MM.1S (cell line): ENCODE measurements around the gene NSUN3.

Source experiments
- DNase-seq: peaks from one replicate; pipeline ENCODE4 v3.0.0-alpha.2; 2015
- H2AFZ ChIP-seq: fragments of 300-600 bp; sonication (generic); 2 replicates; pipeline ENCODE4 v1.6.0; 2016; ENCODE audit warnings: antibody characterized with exemption, low read length
- H3F3A ChIP-seq: fragments of 300-600 bp; sonication (generic); 2 replicates; pipeline ENCODE4 v1.6.1; 2016; ENCODE audit warnings: mild to moderate bottlenecking, antibody characterized with exemption, low read length, moderate library complexity, mixed read lengths; ENCODE audit not compliant: insufficient read depth
- H3K27ac ChIP-seq: fragments of 300-600 bp; sonication (generic); 2 replicates; pipeline ENCODE4 v1.5.1; 2016; ENCODE audit warnings: mild to moderate bottlenecking, low read length
- H3K27me3 ChIP-seq: fragments of 300-600 bp; sonication (generic); replicated peaks from 2 replicates; pipeline ENCODE4 v1.6.0; 2016; ENCODE audit warnings: low read length; ENCODE audit not compliant: insufficient read depth
- H3K36me3 ChIP-seq: fragments of 300-600 bp; sonication (generic); replicated peaks from 2 replicates; pipeline ENCODE4 v1.6.1; 2016; ENCODE audit warnings: mild to moderate bottlenecking, low read length, mixed read lengths; ENCODE audit not compliant: insufficient read depth
- H3K4me1 ChIP-seq: fragments of 300-600 bp; sonication (generic); 2 replicates; pipeline ENCODE4 v1.6.1; 2016; ENCODE audit warnings: low read length, mixed read lengths
- H3K4me2 ChIP-seq: fragments of 300-600 bp; sonication (generic); 2 replicates; pipeline ENCODE4 v1.6.0; 2016; ENCODE audit warnings: low read depth, low read length
- H3K4me3 ChIP-seq: fragments of 300-600 bp; sonication (generic); 2 replicates; pipeline ENCODE4 v1.5.1; 2016; ENCODE audit warnings: low read length, mixed read lengths
- H3K79me2 ChIP-seq: fragments of 300-600 bp; sonication (generic); 2 replicates; pipeline ENCODE4 v1.6.1; 2016; ENCODE audit warnings: mixed run types, low read length, mixed read lengths
- H3K9ac ChIP-seq: fragments of 300-600 bp; sonication (generic); 2 replicates; pipeline ENCODE4 v1.6.1; 2016; ENCODE audit warnings: low read length, mixed read lengths
- H3K9me2 ChIP-seq: fragments of 300-600 bp; sonication (generic); replicated peaks from 2 replicates; pipeline ENCODE4 v1.6.1; 2016; ENCODE audit warnings: mild to moderate bottlenecking, low read length, mixed read lengths; ENCODE audit not compliant: insufficient read depth
- H3K9me3 ChIP-seq: fragments of 300-600 bp; sonication (generic); replicated peaks from 2 replicates; pipeline ENCODE4 v1.6.1; 2016; ENCODE audit warnings: mild to moderate bottlenecking, low read length, mixed read lengths; ENCODE audit not compliant: insufficient read depth
- H4K20me1 ChIP-seq: fragments of 300-600 bp; sonication (generic); 2 replicates; pipeline ENCODE4 v1.6.1; 2016; ENCODE audit warnings: mild to moderate bottlenecking, low read length, moderate library complexity, mixed read lengths; ENCODE audit not compliant: insufficient read depth
- EZH2 ChIP-seq: fragments of 300-600 bp; sonication (generic); optimal IDR thresholded peaks from 2 replicates; pipeline ENCODE3; 2017; ENCODE audit warnings: low read depth, mild to moderate bottlenecking, antibody characterized with exemption, low read length, mixed read lengths
- EZH2phosphoT487 ChIP-seq: fragments of 300-600 bp; sonication (generic); IDR thresholded peaks from 2 replicates; pipeline ENCODE4 v1.6.1; 2018; ENCODE audit warnings: antibody characterized with exemption, low read length
- TF ChIP-seq, protein P1 (sequence below): fragments of 300-600 bp; sonication (generic); IDR thresholded peaks from 2 replicates; pipeline ENCODE4 v1.5.1; 2016; ENCODE audit warnings: antibody characterized with exemption, low read length, mixed read lengths

The NSUN3 gene

DNA sequence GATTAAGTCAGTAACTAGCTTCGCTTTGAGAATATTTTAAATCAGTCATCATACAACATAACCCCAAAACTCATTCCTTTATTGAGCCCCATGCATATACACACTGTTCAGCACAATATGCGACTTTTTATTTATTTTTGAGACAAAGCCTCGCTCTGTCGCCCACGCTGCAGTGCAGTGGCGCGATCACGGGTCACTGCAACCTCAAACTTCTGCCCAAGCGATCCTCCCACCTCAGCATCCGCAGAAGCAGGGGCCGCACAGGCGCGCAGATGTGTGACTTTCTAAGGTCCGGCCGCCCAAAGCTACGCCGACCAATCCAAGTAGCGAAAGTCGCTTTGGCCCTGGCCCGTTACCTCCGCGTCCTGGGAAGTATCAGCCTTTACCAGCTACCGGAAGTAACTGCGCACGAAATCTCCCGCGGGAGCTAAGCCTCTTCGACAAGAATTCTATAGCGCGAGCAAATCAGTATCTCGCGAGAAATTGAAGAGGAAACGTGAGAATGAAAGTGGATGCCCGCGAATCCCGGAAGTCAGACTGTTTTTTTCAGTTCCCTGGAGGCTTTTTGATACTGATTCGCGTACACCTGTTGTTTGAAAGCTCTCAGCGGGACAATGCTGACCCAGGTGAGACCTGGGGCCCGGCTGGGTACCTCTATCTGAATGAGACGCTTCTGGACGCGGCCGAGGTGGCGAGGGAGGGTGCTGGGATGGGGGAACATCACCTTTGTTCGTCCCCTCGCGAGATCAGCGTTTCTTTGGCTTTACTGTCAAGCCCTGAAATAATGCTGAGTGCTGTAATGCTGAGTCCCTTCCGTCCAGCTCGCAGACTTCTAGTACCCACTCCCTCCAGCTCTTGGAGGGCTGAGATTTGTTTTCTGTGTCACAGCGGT lies at the start of gene NSUN3, which contains the start of gene DHFR2:
Gene NSUN3 (plus strand): TSS at position 549 of the 892 bp plus-strand sequence. CDS start 66 bp downstream, at position 615.
Gene DHFR2 (minus strand): TSS at position 404 of the 892 bp plus-strand sequence. CDS start 1,405 bp downstream, outside the sequence.
- DNase-seq, result peak; percentile 98
- H3K79me2 ChIP-seq, result peaks cover 26% of the 10 kb centered on the region

DNA sequence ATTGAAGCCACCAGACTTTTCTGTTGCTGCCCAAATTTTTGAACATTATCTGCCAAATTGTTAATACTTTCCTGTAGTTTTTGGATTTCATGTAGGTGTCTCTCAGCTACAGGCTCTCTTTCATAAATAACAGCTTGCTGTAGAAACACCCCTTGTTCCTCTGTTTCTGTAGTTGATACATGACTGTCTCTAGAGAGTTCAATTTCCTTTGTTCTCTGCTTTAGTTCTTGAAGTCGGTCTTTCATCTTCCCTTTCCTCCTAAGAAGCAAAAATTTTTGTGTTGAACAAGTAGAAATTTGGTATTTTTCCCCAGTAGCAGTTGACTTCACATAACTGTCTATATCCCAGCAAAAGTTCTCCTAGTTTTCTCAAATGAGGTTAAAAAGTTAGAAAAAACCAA lies 47.8 kb upstream of the NSUN3 start:
- no peak for DNase-seq
- Histone ChIP-seq H3K9ac (no peak overlapping the region), H3K4me2 (no peak overlapping the region), H3K27me3 (no peaks in the 10 kb centered on the region), H3K4me1 (no peaks in the 10 kb centered on the region), H3K9me2 (no peaks in the 10 kb centered on the region), H4K20me1 (no peaks in the 10 kb centered on the region), H3K36me3 (no peaks in the 10 kb centered on the region), H2AFZ (no peak overlapping the region), H3K27ac (no peak overlapping the region), H3F3A (no peaks in the 10 kb centered on the region), H3K9me3 (no peaks in the 10 kb centered on the region), H3K79me2 (no peaks in the 10 kb centered on the region), H3K4me3 (no peak overlapping the region)
- TF ChIP-seq, protein P1, sequence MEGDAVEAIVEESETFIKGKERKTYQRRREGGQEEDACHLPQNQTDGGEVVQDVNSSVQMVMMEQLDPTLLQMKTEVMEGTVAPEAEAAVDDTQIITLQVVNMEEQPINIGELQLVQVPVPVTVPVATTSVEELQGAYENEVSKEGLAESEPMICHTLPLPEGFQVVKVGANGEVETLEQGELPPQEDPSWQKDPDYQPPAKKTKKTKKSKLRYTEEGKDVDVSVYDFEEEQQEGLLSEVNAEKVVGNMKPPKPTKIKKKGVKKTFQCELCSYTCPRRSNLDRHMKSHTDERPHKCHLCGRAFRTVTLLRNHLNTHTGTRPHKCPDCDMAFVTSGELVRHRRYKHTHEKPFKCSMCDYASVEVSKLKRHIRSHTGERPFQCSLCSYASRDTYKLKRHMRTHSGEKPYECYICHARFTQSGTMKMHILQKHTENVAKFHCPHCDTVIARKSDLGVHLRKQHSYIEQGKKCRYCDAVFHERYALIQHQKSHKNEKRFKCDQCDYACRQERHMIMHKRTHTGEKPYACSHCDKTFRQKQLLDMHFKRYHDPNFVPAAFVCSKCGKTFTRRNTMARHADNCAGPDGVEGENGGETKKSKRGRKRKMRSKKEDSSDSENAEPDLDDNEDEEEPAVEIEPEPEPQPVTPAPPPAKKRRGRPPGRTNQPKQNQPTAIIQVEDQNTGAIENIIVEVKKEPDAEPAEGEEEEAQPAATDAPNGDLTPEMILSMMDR, result no peak
- no peak for TF ChIP-seq EZH2
- no peak for TF ChIP-seq EZH2phosphoT487

More for the DNA sequence above, at the start of gene NSUN3, which contains the start of gene DHFR2:
- Histone ChIP-seq H2AFZ (peak within 1 kb of the TSS; percentile 65), H3F3A (peaks cover 18% of the 10 kb centered on the region), H3K9me2 (no peaks in the 10 kb centered on the region), H3K4me3 (peak within 1 kb of the TSS; percentile 98), H3K27ac (peak within 1 kb of the TSS; percentile 97), H3K36me3 (0 out of 2 replicates have a peak, but pooled peaks cover 4% of the 10 kb centered on the region), H3K4me2 (peak within 1 kb of the TSS; percentile 78), H3K4me1 (peaks cover 7% of the 10 kb centered on the region; the same call in 1 of the 2 replicates), H3K9me3 (no peaks in the 10 kb centered on the region), H4K20me1 (no peaks in the 10 kb centered on the region), H3K9ac (peak within 1 kb of the TSS; percentile 92), H3K27me3 (no peaks in the 10 kb centered on the region)
- TF ChIP-seq, protein P1, result no peak
- no peak for TF ChIP-seq EZH2phosphoT487
- no peak for TF ChIP-seq EZH2

DNA sequence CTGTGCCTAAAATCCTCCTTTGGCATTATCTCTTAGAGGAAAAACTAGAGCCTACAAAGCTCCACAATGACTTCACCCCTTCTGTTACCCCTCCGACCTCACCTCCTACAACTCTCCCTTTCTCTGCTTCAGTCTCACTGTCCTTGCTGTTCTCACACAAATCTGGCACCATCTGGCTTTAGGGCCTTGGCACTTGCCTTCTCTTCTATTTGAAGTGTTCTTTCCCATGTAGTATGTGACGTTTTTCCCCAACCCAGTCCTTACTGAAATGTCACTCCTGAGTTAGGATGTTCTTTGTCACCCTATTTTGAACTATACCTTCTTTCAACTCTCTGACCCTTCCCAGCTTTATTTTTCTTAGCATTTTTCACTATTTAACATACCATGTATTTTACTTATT lies 43.2 kb upstream of the NSUN3 start:
- no peaks in the 10 kb centered on the region for H3K9me2 ChIP-seq
- no peak overlapping the region for H3K4me2 ChIP-seq
- no peaks in the 10 kb centered on the region for H4K20me1 ChIP-seq
- no peaks in the 10 kb centered on the region for H3K4me1 ChIP-seq
- TF ChIP-seq, protein P1, result no peak
- TF ChIP-seq EZH2phosphoT487, result no peak
- no peak for TF ChIP-seq EZH2
- no peak overlapping the region for H2AFZ ChIP-seq
- no peaks in the 10 kb centered on the region for H3K27me3 ChIP-seq
- no peak overlapping the region for H3K4me3 ChIP-seq
- H3K36me3 ChIP-seq, result no peaks in the 10 kb centered on the region
- no peaks in the 10 kb centered on the region for H3F3A ChIP-seq
- no peak overlapping the region for H3K27ac ChIP-seq
- no peaks in the 10 kb centered on the region for H3K9me3 ChIP-seq
- H3K9ac ChIP-seq, result no peak overlapping the region
- no peaks in the 10 kb centered on the region for H3K79me2 ChIP-seq
- DNase-seq, result no peak
